ENCODE data around the gene GLB1L3.
A peak's percentile ranks its signal among the peaks of the same experiment; 100 is the strongest.
"Not testable (repeated sequence)": the region's sequence is repeated elsewhere in the genome, so short reads cannot be mapped to it uniquely, and the experiment has no call there.

GLB1L3 gene

DNA sequence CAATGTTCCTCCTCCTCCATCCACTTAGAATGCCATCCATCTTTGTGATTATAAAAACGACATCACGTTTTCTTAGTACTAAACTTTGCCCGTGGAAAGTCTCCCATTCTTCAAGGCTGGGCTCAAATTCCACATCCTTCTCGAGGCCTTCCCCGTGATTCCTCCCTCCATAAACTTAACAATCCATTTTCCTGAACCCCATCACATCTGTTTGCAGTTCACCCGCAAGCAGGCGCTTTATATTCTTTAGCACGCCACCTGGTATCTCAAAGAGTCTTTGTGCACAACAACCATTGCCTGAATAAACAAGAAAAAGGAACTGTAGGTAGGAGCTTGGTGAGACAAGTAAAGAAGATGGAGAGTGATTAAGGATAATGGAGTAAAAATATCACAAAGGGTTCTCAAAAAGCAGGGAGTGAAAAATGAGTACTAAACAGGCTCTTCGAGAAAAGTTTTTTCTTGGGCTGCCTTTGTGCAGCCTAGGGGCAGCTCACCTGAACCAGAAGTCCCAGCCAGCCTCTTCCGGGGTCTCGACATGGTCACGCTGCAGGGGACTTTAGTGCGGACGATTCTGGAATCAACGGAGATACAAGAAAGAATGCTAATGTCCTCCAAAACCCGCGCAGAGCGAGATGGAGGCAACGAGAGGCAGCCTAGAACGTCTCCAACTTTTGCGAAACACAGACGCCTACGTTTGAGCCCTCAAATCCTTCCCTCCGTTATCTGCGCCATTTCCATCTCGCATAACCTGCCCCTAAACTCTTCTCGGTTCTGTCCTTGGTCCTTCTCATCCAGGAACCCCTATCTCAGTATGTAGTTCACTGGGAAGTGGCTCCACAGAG is 23.6 kb upstream of the GLB1L3 start:
- peak; percentile 58 for DNase-seq

DNA sequence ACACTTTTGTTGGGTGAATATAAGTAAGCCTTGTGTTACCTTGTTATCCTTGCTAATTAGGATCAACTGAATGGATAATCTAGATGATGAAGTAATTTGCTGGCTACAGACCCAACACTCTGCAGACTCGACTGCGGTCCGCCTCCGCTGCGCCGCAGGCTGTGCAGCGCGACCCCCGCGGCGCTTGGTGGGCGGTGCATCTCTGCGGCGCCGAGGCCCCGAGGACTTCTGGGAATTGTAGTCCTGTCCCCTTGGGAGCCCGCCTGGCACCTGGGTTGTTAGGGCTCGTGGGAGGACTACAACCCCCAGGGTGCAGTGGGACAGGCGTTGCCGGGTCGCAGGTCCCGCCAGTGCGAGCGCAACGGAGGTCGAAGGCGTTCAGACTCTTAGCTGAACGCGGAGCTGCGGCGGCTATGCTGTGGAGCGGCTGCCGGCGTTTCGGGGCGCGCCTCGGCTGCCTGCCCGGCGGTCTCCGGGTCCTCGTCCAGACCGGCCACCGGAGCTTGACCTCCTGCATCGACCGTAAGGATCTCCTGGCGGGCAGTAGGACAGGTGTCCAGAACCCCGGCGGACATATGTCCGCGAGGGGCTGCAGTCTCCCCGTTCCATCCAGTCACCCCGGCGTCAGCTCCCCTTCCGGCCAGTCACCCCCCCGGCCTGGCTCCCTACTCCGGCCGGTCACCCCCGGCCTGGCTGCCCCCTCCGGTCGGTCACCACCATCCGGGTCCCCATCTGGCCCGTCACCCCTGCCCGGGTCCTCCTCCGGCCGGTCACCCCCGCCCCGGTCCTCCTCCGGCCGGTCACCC is 22.8 kb upstream of the GLB1L3 start, which contains the start of the genes ACAD8 and THYN1:
Gene ACAD8, plus strand, starts transcription at position 381 of the 806 bp plus-strand sequence. Its CDS starts 33 bp downstream, at position 414.
Gene THYN1, minus strand, starts transcription at position 165 of the 806 bp plus-strand sequence. CDS start 470 bp downstream, outside the sequence.
- DNase-seq = peak; percentile 97

DNA sequence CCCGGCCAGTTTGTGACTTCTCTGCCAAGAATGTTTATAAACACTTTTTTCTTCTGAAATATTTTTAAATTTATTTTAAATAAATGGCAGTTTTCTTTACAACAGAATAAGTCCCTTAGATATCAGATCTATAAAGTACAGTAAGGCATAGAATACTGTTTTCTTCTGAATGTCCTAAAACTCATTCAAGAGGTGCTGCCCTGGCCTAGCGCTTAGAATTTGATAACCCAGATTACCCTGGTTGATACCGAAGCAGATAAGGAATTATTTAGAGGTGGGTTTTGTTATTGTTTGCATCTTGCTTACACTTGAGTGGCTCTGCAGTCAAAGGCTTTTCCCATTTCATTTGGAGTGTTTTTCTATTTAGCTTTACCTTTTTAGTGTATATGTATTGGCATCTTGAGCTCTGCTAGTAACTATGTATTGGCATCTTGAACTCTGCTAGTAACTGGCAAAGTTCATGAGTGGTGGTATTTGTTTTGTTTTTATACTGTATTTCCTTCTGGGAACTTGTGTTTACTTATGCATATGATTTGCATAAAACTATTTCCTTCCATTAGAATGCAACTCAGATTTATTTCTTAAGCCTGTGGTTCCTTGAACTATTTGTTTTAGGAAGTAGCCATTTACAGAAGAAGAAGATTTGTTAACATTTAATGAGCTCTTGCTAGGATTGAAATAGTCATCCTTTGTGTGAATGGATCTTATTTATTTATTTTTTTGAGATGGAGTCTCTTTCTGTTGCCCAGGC is 21.6 kb upstream of the GLB1L3 start:
- no peak for DNase-seq

DNA sequence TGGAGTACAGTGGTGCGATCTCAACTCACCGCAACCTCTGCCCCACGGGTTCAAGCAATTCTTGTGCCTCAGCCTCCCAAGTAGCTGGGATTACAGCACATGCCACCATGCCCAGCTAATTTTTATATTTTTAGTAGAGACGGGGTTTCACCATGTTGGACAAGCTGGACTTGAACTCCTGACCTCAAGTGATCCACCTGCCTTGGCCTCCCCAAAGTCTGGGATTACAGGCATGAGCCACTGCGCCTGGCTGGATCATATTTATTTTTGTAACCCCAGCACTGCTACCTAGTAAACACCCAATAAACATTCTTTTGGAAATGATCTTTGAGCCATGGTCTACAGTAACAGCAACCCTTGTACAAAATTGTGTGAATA is 21.0 kb upstream of the GLB1L3 start:
- DNase-seq = not testable (repeated sequence)

DNA sequence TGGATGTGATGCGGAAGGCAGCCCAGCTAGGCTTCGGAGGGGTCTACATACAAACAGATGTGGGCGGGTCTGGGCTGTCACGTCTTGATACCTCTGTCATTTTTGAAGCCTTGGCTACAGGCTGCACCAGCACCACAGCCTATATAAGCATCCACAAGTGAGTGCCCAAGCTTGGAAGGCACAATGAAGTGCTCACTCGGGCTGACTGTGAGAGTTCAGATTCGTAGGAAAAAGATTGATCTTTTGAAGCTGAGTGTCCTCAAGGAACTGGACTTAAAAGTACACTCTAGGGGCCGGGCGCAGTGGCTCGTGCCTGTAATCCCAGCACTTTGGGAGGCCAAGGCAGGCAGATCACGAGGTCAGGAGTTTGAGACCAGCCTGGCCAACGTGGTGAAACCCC is 19.1 kb upstream of the GLB1L3 start:
- no peak for DNase-seq

DNA sequence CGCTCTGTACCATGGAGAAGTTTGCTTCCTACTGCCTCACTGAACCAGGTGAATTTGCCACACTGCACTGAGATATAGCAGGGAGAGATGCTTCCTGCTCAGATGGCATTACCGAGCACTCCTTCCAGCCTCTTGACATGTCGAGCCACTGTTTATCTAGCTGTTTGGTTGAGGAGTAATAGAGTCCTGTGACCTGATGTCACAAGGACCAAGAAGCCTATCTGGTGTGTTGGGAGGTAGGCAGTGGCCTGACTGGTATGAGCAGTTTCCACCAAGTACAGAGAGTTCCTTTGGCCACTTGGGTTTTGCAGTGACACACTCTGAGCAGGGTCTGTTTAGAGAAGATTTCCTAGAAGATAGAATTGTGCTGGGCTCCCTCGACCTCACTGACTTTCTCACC is 17.6 kb upstream of the GLB1L3 start:
- no peak for DNase-seq

DNA sequence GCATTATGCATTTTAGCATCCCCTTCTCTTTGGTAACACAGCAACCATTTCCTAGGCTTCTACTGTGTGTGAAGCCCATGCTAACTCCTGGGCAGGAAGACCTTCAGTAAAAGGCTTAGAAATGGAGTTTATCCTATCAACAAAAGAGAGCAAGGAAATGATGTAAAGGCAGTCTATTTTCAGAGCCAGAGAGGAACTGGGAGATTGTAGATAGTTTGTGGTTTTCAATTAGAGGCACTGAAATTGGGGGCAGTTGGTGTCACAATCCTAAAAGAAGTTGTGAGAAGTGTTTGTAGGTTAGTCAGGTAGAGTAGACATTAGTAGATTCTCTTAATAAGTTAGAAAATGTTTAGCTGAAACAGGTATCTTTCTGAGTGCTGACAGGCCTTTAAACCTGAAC is 15.7 kb upstream of the GLB1L3 start:
- DNase-seq = no peak

DNA sequence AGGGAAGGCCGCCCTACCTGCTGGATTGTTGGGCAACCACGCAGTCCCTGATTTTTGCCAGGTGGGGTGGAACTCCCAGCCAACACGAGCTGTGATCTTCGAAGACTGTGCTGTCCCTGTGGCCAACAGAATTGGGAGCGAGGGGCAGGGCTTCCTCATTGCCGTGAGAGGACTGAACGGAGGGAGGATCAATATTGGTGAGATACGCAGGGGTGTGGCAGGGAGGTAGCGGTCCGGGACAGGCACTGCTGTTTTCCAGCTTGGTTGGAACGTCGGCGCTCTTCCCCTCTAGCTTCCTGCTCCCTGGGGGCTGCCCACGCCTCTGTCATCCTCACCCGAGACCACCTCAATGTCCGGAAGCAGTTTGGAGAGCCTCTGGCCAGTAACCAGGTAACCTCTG is 15.2 kb upstream of the GLB1L3 start:
- no peak for DNase-seq

DNA sequence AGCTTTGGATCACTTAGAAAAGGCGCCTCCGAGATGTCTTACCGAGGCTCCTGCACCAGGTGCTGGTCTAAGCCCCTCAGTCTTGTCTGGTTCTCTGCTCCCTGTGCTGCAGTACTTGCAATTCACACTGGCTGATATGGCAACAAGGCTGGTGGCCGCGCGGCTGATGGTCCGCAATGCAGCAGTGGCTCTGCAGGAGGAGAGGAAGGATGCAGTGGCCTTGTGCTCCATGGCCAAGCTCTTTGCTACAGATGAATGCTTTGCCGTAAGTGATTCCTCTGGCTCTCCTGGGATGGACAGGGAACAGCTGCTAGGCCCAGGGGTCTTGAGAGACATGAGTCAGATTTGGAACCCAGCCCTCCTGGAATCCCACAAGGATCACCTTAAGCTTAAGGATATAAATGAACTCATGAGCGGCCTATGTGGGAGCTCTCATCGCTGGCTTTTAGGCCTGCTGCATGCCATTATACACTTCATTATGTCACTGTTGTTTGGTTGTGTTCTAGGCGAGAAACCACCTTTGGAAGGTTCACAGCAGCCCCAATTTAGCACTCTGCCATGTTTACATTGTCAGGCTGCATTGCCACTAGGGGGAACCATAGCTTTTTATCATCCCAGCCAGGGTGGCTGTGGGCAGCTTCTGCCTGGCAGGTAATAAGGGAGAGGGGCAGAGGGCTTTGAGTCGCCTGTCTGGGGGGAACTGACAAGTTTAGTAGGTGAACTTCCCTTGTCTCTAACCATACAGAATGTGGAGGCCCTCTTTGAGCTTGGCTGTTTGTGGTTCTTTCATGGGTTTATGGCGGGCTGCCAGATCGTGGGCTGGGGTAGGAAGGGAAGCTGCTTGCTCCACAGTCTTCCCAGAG is 14.3 kb upstream of the GLB1L3 start:
- DNase-seq = no peak

DNA sequence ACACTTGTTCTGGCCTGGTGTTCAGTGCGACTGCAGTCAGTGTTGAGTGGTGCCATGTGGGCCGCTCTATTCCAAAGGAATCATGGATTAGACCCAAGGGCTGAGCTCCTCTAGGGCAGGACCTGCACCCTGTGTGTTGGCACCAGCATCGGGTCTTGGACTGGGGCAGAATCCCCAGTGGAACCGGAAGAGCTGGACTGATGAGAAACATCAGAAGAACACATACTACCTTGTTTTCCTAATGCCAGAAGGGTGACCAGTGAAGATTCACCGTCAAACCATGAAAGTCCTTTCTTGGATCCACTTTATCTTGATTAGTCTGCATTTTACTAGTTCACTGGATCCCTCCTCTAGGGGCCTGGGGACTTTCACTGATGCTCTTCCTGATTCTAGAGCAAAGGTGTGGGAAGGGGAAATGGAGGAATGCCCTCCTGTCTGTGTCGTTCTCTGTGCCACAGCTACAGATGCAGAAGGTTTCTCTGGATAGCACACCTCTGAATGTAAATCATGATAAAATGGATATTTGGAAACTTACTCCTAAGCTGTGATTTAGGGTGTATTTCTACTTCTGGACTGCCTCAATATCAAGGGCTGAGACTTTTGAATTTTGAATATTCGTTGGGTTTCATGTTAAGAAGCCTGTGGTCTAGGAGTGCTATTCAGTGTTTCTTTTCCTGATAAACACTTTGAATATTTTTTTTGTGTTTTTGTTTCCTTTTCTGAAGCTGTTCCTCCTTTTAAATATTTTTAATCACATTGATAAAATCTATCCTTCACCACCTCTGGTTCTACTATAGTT is 11.0 kb upstream of the GLB1L3 start:
- no peak for DNase-seq

DNA sequence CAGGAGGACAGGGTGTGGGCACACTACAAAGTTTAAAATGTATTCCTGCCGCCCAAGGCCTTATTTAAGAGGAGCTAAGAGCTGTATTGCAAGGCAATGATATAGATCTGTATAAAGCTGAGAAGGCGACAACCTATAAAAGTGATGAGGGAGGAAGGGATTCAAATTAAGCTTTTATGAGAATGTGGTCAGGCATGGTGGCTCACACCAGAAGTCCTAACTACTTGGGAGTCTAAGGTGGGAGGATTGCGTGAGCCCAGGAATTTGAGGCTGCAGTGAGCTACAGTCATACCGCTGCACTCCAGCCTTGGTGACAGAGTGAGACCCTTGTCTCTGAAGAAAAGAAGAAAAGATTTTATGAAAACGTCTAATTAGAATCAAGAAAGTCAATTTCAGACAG is 9.7 kb upstream of the GLB1L3 start:
- DNase-seq = no peak

DNA sequence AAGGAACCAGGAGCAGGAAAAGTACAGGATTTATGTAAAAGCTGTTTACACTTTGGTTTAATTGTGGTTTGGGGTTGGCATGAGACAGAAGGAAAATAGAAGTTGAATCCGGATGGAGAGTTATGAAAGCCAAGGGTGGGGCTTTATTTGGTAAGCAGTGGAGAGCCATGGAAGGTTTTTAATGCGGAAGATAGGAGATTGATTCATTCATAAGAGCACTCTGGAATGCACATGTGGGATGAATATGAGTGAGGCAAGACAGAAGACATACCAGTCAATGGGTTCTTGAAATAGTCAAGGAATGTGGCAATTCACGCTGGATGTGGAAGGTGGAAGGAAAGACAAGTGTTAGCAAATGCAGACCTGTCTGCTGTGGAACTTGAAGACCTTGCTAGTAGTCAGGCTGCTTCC is 9.3 kb upstream of the GLB1L3 start:
- no peak for DNase-seq

DNA sequence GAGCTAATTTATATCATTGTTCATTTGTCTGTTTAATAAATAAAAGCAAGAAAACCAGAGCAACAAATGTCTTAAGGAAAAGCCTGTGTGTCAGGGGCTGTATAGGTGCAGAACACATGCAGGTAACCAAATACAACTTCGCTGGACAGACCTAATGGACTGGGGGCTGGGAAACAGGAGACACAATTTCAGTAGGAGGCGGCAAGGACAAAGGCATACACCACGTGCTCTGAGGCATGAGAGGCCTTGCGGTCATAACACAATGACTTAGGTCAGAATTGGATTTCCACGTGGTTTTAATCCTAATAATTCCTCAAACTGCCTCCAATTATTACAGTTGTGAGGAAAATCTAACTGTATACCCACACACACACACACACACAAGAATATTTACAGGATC is 8.7 kb upstream of the GLB1L3 start:
- no peak for DNase-seq

DNA sequence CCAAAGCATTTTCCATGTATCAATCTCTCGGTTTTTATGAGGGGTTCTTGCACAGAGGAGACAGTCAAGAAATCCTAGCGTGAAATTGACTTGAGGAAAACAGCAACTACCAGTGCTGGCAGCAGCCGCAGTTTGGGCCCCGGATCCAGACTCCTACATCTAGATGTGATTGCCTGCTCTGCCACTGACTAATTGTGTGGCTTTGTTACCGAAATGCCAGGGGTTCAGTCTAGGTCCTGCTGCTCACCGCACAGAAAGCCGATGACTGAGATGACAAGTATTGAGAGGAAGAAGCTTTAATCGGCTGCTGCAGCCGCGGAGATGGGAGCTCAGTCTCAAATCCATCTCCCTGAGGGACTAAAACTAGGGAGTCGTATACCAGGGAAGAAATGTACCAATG is 8.2 kb upstream of the GLB1L3 start:
- DNase-seq = no peak

DNA sequence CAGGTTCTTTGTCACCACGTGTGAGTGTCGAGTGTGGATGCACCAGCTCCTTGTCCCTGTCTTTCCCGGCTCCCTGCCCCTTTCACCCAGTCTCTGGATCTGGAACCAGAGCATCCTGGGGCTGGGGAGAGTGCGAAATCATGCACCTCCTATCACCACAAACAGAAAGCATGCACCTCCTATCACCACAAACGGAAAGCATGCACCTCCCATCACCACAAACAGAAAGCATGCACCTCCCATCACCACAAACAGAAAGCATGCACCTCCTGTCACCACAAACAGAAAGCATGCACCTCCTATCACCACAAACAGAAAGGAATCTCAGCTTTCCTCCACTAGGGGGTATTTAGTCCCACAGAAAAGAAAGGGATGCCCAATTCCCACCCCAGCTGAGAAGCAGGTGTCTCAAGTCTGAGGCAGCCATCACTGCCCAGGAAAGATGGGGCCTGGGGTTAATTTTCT is 5.9 kb upstream of the GLB1L3 start:
- DNase-seq = no peak

DNA sequence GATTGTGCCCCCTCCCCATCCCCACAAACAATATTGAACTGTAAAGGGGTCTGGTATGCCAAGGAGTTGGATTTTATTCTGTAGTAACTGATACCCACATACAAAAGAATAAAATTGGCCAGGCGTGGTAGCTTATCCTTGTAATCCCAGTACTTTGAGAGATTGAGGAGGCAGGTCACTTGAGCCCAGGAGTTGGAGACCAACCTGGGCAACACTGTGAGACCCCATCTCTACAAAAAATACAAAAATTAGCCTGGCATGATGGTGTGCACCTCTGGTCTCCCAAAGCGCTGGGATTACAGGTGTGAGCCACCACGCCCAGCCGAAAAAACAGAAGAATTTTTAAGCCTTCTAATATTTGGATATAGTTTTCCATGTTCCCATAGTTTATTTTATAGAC is 4.2 kb upstream of the GLB1L3 start:
- DNase-seq = no peak

DNA sequence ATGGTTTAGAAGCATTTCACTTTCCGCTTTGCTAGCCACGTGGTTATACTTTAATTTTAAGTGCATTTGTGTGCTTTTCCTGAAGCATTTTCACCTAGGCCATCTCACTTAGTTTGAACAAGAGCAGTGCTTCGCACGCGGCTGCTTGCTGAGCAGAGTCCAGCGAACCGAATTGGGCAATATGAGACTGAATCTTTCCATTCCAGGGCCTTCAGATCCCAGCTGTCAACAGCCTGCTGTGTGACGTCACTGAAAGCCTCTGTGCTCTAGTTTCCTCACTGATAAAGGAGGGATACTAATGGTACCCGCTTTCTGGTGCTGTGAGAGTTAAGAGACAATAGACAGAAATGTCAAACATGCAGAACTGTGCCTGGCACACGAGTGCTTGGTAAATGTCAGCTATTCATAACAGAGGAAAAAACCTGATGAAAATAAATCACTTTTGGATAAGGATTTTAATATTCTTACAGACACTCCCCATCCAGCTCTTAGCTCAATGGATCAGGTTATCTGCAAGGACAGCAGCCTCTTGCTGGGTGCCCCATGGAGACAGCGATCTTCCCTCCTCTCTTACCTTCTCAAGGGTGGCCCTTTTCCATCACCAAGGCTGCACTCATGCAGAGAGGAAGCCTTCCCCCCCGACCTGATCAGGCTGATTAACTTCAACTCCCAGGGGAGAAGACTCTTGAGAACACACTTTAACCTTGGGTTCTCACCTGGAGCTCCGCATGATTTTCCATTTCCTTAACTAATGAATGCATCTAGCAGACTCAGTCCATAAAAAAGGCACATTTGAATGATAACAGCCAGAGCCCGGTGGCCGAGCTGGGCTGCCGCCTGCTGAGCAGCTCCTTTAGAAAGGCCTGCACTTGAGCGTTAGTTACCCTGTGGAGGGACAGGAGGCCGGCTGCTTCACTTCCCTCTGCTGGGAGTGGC is 3.5 kb upstream of the GLB1L3 start:
- no peak for DNase-seq

DNA sequence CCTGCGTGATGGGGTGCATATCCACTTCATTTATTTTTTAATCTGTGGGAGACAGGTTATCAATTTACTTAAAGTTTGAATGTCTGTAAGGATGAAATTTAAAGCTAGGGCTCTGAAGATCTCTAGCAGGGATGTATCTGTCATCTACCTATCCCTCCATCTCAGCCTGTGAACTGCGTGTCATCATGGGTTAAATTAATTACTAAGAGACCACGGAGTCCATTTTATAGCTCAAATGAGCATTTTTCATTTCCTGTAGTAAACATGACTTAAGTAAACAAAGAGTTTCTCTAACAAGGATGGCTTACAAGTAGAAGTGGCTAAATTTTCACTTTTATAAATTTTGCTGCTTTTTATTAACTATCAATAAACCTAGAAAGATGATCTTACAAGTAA is 2.9 kb upstream of the GLB1L3 start:
- no peak for DNase-seq

DNA sequence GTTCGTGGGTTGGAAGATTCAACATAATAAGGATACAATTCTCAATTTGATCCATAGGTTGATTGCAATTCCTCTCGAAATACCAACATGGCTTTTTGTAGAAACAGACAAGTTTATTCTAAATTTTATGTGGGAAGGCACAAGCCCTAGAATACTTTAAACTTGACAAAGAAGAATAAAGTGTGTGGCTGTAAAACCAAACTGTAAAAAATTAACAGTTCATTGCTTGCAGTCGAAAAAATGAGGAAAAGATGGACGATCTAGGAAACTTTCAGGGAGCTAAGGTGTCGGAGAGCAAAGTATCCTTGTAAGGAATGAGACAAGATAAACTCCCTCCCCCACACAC is 1.0 kb upstream of the GLB1L3 start:
- DNase-seq = no peak

Measured in right forelimb (tissue), 1 donor.